IMR-90 (cell line): ENCODE data around the gene UBN2. TPM values are rescaled to one million over a fixed set of nuclear protein-coding genes. Genes with fewer than 3 reads are reported as not detected.

ENCODE experiments used
- ATAC-seq: fragments of 200-7000 bp; cut with Tn5 transposase; 2 replicates; pipeline ENCODE4 v1.9.1; 2020; ENCODE audit warnings: low read depth, mild to moderate bottlenecking, moderate library complexity
- BruUV-seq: library from RNA; stranded (reverse); fragments of 400-500 nt; replicated peaks from 2 replicates; lab custom pipeline; 2021; lab: Mats Ljungman, UMichigan
- CTCF ChIA-PET: fragments of 300-600 bp; formaldehyde crosslinking; extraction: SDS; loops from one replicate; lab custom pipeline; 2021; ENCODE audit warnings: antibody characterized with exemption; lab: Yijun Ruan, JAX
- POLR2A ChIA-PET: fragments of 300-600 bp; sonication (Branson Sonifier 250); formaldehyde crosslinking; loops from one replicate; lab custom pipeline; 2022; ENCODE audit warnings: antibody characterized with exemption; ENCODE audit not compliant: unreplicated experiment; lab: Charles Lee
- DNase-seq: peaks from one replicate; pipeline ENCODE4 v3.0.0; 2013
- H2AFZ ChIP-seq: replicated peaks from 2 replicates; pipeline ENCODE3; 2013; ENCODE audit warnings: low read length, mild to moderate bottlenecking; ENCODE audit not compliant: poor library complexity
- H2AK5ac ChIP-seq: 2 replicates; pipeline ENCODE4 v1.6.1; 2013; ENCODE audit warnings: low read depth, low read length, inconsistent platforms
- H2AK9ac ChIP-seq: replicated peaks from 2 replicates; pipeline ENCODE3; 2013; ENCODE audit warnings: mild to moderate bottlenecking, low read depth, low read length, moderate library complexity; ENCODE audit not compliant: poor library complexity
- H2BK120ac ChIP-seq: 2 replicates; pipeline ENCODE4 v1.6.1; 2013; ENCODE audit warnings: low read depth, low read length, inconsistent platforms
- H2BK15ac ChIP-seq: 3 replicates; pipeline ENCODE4 v1.6.1; 2013; ENCODE audit warnings: low read depth, low read length, inconsistent platforms
- H2BK20ac ChIP-seq: 2 replicates; pipeline ENCODE4 v1.6.1; 2013; ENCODE audit warnings: low read depth, mild to moderate bottlenecking, inconsistent platforms, low read length, moderate library complexity
- H2BK5ac ChIP-seq: 2 replicates; pipeline ENCODE4 v1.6.1; 2013; ENCODE audit warnings: mild to moderate bottlenecking, low read depth, low read length, inconsistent platforms; ENCODE audit not compliant: poor library complexity, severe bottlenecking
- H3K14ac ChIP-seq: replicated peaks from 2 replicates; pipeline ENCODE4 v1.6.1; 2013; ENCODE audit warnings: low read depth, low read length, inconsistent platforms
- H3K18ac ChIP-seq: 2 replicates; pipeline ENCODE4 v1.6.1; 2013; ENCODE audit warnings: low read depth, low read length, control low read depth
- H3K23ac ChIP-seq: 2 replicates; pipeline ENCODE4 v1.6.1; 2013; ENCODE audit warnings: low read depth, low read length, inconsistent platforms
- H3K27ac ChIP-seq: 2 replicates; pipeline ENCODE4 v1.5.1; 2013; ENCODE audit warnings: mild to moderate bottlenecking, control low read depth, low read length; ENCODE audit not compliant: insufficient read depth
- H3K27me3 ChIP-seq: 2 replicates; pipeline ENCODE4 v1.6.1; 2013; ENCODE audit warnings: low read length; ENCODE audit not compliant: control insufficient read depth, insufficient read depth
- H3K36me3 ChIP-seq: 2 replicates; pipeline ENCODE4 v1.6.1; 2013; ENCODE audit warnings: low read length, mixed read lengths; ENCODE audit not compliant: control insufficient read depth, insufficient read depth
- H3K4ac ChIP-seq: 2 replicates; pipeline ENCODE4 v1.6.1; 2013; ENCODE audit warnings: low read depth, low read length, inconsistent platforms
- H3K4me1 ChIP-seq: 2 replicates; pipeline ENCODE4 v1.6.1; 2013; ENCODE audit warnings: low read length, mixed read lengths; ENCODE audit not compliant: control insufficient read depth, insufficient read depth
- H3K4me2 ChIP-seq: 2 replicates; pipeline ENCODE4 v1.6.1; 2013; ENCODE audit warnings: low read depth, mild to moderate bottlenecking, control low read depth, low read length, moderate library complexity
- H3K4me3 ChIP-seq: 2 replicates; pipeline ENCODE4 v1.5.1; 2013; ENCODE audit warnings: low read depth, mild to moderate bottlenecking, control low read depth, low read length, moderate library complexity; ENCODE audit not compliant: insufficient read depth
- H3K56ac ChIP-seq: 2 replicates; pipeline ENCODE4 v1.6.1; 2013; ENCODE audit warnings: low read length, inconsistent platforms; ENCODE audit not compliant: insufficient read depth; ENCODE audit errors: extremely low read depth
- H3K79me1 ChIP-seq, 2 experiments: 2 replicates each; pipeline ENCODE4 v1.6.1; 2013; ENCODE audit warnings: low read length in 2 of 2, inconsistent platforms in 1 of 2, low read depth in 1 of 2
- H3K9ac ChIP-seq: 2 replicates; pipeline ENCODE4 v1.6.1; 2013; ENCODE audit warnings: low read depth, low read length, control low read depth
- H3K9me1 ChIP-seq: 2 replicates; pipeline ENCODE4 v1.6.1; 2013; ENCODE audit warnings: low read length, inconsistent platforms; ENCODE audit not compliant: insufficient read depth
- H3K9me3 ChIP-seq: 2 replicates; pipeline ENCODE4 v1.6.1; 2013; ENCODE audit warnings: low read length; ENCODE audit not compliant: control insufficient read depth, insufficient read depth
- H4K20me1 ChIP-seq: 2 replicates; pipeline ENCODE4 v1.6.1; 2013; ENCODE audit warnings: low read length, inconsistent platforms; ENCODE audit not compliant: insufficient read depth
- H4K5ac ChIP-seq: 2 replicates; pipeline ENCODE4 v1.6.1; 2013; ENCODE audit warnings: mild to moderate bottlenecking, low read depth, low read length, control low read depth
- H4K8ac ChIP-seq, 2 experiments: 2 replicates each; pipeline ENCODE4 v1.6.1; 2013; ENCODE audit warnings: low read depth in 2 of 2, low read length in 2 of 2, control low read depth in 1 of 2, inconsistent platforms in 1 of 2
- H4K91ac ChIP-seq: 2 replicates; pipeline ENCODE4 v1.6.1; 2013; ENCODE audit warnings: low read depth, low read length, inconsistent platforms; ENCODE audit not compliant: insufficient read depth
- BHLHE40 ChIP-seq: fragments of 150-350 bp; IDR thresholded peaks from 2 replicates; pipeline ENCODE4 v1.6.1; 2016; ENCODE audit warnings: mild to moderate bottlenecking, low read depth, low read length
- CEBPB ChIP-seq: IDR thresholded peaks from 2 replicates; pipeline ENCODE4 v1.6.1; 2012; ENCODE audit warnings: low read depth, low read length, improper control_type of control experiment
- CTCF ChIP-seq: conservative IDR thresholded peaks from 2 replicates; pipeline ENCODE4 v1.5.1; 2012; ENCODE audit warnings: mild to moderate bottlenecking, low read depth, low read length, improper control_type of control experiment
- FOS ChIP-seq: fragments of 150-350 bp; IDR thresholded peaks from 2 replicates; pipeline ENCODE4 v1.6.1; 2016; ENCODE audit warnings: low read depth, low read length
- MAZ ChIP-seq: IDR thresholded peaks from 2 replicates; pipeline ENCODE4 v1.6.1; 2012; ENCODE audit warnings: low read depth, mild to moderate bottlenecking, low read length, improper control_type of control experiment, moderate library complexity, borderline replicate concordance
- MXI1 ChIP-seq: IDR thresholded peaks from 2 replicates; pipeline ENCODE4 v1.6.1; 2012; ENCODE audit warnings: low read depth, mild to moderate bottlenecking, low read length, moderate library complexity, borderline replicate concordance
- NFE2L2 ChIP-seq: fragments of 150-350 bp; IDR thresholded peaks from 2 replicates; pipeline ENCODE4 v1.6.1; 2016; ENCODE audit warnings: low read depth, mild to moderate bottlenecking, low read length
- POLR2A ChIP-seq: IDR thresholded peaks from 2 replicates; pipeline ENCODE4 v1.6.1; 2012; ENCODE audit warnings: mild to moderate bottlenecking, low read depth, low read length
- RCOR1 ChIP-seq: IDR thresholded peaks from 2 replicates; pipeline ENCODE4 v1.6.1; 2012; ENCODE audit warnings: mild to moderate bottlenecking, low read length, improper control_type of control experiment; ENCODE audit not compliant: insufficient replicate concordance
- RFX5 ChIP-seq: IDR thresholded peaks from 2 replicates; pipeline ENCODE4 v1.8.0; 2012; ENCODE audit warnings: low read depth, mild to moderate bottlenecking, low read length, moderate library complexity
- SMC3 ChIP-seq: fragments of 150-350 bp; IDR thresholded peaks from 2 replicates; pipeline ENCODE4 v1.6.1; 2016; ENCODE audit warnings: low read depth, mild to moderate bottlenecking, antibody characterized with exemption, low read length, moderate library complexity
- USF2 ChIP-seq: fragments of 150-350 bp; IDR thresholded peaks from 2 replicates; pipeline ENCODE4 v1.6.1; 2017; ENCODE audit warnings: mild to moderate bottlenecking, antibody characterized with exemption, low read length, low read depth
- WGBS, 2 experiments: methylation state at CpG; one replicate each; pipeline versions ENCODE4 v1.1.5 to v1.1.7; 2013; ENCODE audit warnings: missing lambda C conversion rate in 2 of 2; ENCODE audit not compliant: insufficient read length in 1 of 2; ENCODE audit errors: extremely low coverage in 2 of 2; 5-methylcytosine and 5-hydroxymethylcytosine counted together
- dilution Hi-C: fragments of 300-500 bp; cut with HindIII; formaldehyde crosslinking; loops from one replicate; pipeline ENCODE4 v1.14.3; 2018; ENCODE audit warnings: low sequenced_read_pairs; ENCODE audit not compliant: unreplicated experiment
- in situ Hi-C: fragments of 300-500 bp; cut with MboI; formaldehyde crosslinking; loops from 3 replicates; pipeline ENCODE4 v1.14.3; 2019; ENCODE audit warnings: low sequenced_read_pairs, inconsistent platforms, mixed read lengths
- intact Hi-C: fragments of 100-400 bp; cut with micrococcal nuclease; formaldehyde crosslinking; loops from 2 replicates; pipeline ENCODE4 v1.10.0; 2022
- polyA plus RNA-seq, 3 experiments: library from polyadenylated mRNA; depleted of rRNA; stranded (reverse); fragments of >200 nt; gene quantifications; 2 replicates each; pipeline ENCODE4 v1.2.3, GENCODE V29; 2012; ENCODE audit warnings: low replicate concordance in 1 of 3
- total RNA-seq: library from RNA; depleted of rRNA; stranded (reverse); fragments of >200 nt; gene quantifications from 2 replicates; pipeline ENCODE4 v1.2.3, GENCODE V29; 2012
- TF ChIP-seq, protein P1 (sequence below): fragments of 150-350 bp; IDR thresholded peaks from 2 replicates; pipeline ENCODE4 v1.6.1; 2016; ENCODE audit warnings: low read depth, mild to moderate bottlenecking, low read length, moderate library complexity, borderline replicate concordance

Gene UBN2
- total and polyA plus RNA-seq, 2 of the 4 experiments (the other 2 are of a cell fraction): 1.6 to 2.3 TPM

DNA sequence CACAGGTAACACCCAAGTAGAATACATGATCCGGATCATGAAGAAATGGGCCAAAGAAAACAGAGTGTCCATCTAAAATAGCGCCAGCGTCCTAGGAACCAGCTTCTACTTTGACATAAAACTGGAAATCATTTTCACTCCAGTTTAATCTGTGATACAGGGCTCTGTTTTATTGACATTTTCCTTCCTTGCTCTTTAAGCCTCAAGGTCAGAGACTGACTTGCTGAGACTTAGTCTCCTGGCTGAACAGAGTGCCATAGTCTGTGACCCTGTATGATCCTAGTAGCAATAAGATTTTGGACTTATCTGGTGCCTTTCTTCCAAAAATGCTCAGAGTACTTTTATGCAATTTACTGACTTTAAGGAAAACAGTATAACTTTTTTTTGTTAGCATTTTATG lies 41.7 kb upstream of the UBN2 start:
- Histone ChIP-seq H2BK15ac (no peak overlapping the region), H4K8ac (no peak overlapping the region), H2BK5ac (no peak overlapping the region), H2AK5ac (no peak overlapping the region), H3K9ac (no peak overlapping the region), H3K27me3 (no peaks in the 10 kb centered on the region), H3K9me1 (no peaks in the 10 kb centered on the region; the same call in 1 of the 2 replicates), H3K36me3 (0 out of 2 replicates have a peak, but pooled peaks cover 1% of the 10 kb centered on the region), H2BK20ac (no peak overlapping the region), H3K9me3 (no peaks in the 10 kb centered on the region), H3K4me1 (no peaks in the 10 kb centered on the region), H3K79me1 (no peaks in the 10 kb centered on the region), H3K56ac (no peak overlapping the region), H2AFZ (no peak overlapping the region), H4K91ac (no peak overlapping the region), H3K4ac (no peak overlapping the region), H3K4me3 (no peak overlapping the region), H3K18ac (no peak overlapping the region), H3K27ac (no peak overlapping the region), H2AK9ac (no peak overlapping the region), H3K14ac (no peak overlapping the region), H3K23ac (no peak overlapping the region), H2BK120ac (no peak overlapping the region), H4K20me1 (no peaks in the 10 kb centered on the region), H3K4me2 (no peak overlapping the region), H4K5ac (no peak overlapping the region)
- BruUV-seq: no TSS peak
- intact Hi-C loops (loop anchor here (5.0 kb wide), 1 partner anchor 33 kb away; no protein-coding TSS in a partner anchor), in situ Hi-C loops (no loop called here), dilution Hi-C loops (no loop called here)
- DNase-seq (no peak), ATAC-seq (no peak)
- no peak for TF ChIP-seq USF2
- TF ChIP-seq CEBPB: no peak
- no peak for TF ChIP-seq SMC3
- no peak for TF ChIP-seq BHLHE40
- TF ChIP-seq MAZ: no peak
- TF ChIP-seq RCOR1: no peak
- no peak for TF ChIP-seq NFE2L2
- TF ChIP-seq, protein P1, sequence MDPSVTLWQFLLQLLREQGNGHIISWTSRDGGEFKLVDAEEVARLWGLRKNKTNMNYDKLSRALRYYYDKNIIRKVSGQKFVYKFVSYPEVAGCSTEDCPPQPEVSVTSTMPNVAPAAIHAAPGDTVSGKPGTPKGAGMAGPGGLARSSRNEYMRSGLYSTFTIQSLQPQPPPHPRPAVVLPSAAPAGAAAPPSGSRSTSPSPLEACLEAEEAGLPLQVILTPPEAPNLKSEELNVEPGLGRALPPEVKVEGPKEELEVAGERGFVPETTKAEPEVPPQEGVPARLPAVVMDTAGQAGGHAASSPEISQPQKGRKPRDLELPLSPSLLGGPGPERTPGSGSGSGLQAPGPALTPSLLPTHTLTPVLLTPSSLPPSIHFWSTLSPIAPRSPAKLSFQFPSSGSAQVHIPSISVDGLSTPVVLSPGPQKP: no peak
- TF ChIP-seq CTCF: no peak
- no peak for TF ChIP-seq FOS
- TF ChIP-seq RFX5: no peak
- TF ChIP-seq POLR2A: no peak
- no peak for TF ChIP-seq MXI1
- POLR2A ChIA-PET: interaction anchor here (0.6 kb wide), 1 partner anchor 27 kb away, joined by 4 read pairs; no protein-coding TSS in a partner anchor
- CTCF ChIA-PET: no interaction called here
- WGBS, 2 experiments: no CpG with 5 or more reads among the region's 3 CpGs
